Measurements from ENCODE around the gene CLIC2.
"Not testable (repeated sequence)": the region's sequence is repeated elsewhere in the genome, so short reads cannot be mapped to it uniquely, and the experiment has no call there.

Gene CLIC2

GRCh38 chrX:155334486-155335336 lies at the start of gene CLIC2:
TSS of gene CLIC2 (minus strand) at chrX:155334614. CDS start at chrX:155334427, 187 bp downstream.
- TF ChIP-seq SUZ12 (IDR thresholded peaks at IDR 0.05; ENCODE audit: extremely low read depth, insufficient read depth, insufficient read length) (no peak), ZNF274 (IDR thresholded peaks at IDR 0.05; ENCODE audit: low read depth, low read length) (no peak), YY1 (IDR thresholded peaks at IDR 0.05; ENCODE audit: insufficient read depth, insufficient read length) (no peak)
- no peak for DNase-seq (ENCODE audit: low read depth, low spot score)
- H3K4me1 ChIP-seq (ENCODE audit: insufficient read depth, insufficient read length) = no peaks in the 10 kb centered on the region
- no peaks in the 10 kb centered on the region for H3K27me3 ChIP-seq (ENCODE audit: insufficient read depth, insufficient read length)
- H3K9ac ChIP-seq (ENCODE audit: insufficient read length, low read depth) = no peak within 1 kb of the TSS
- no peaks in the 10 kb centered on the region for H3K36me3 ChIP-seq (ENCODE audit: insufficient read depth, insufficient read length, low read length)
- no peaks in the 10 kb centered on the region for H3K9me3 ChIP-seq (ENCODE audit: insufficient read depth, low read length)
- no peak within 1 kb of the TSS for H3K4me3 ChIP-seq (ENCODE audit: insufficient read length, low read depth)

- not testable (repeated sequence) for H3K4me3 ChIP-seq (ENCODE audit: insufficient read length, low read depth); DNase-seq (ENCODE audit: low read depth, low spot score); H3K4me1 ChIP-seq (ENCODE audit: insufficient read depth, insufficient read length); H3K27me3 ChIP-seq (ENCODE audit: insufficient read depth, insufficient read length); H3K9me3 ChIP-seq (ENCODE audit: insufficient read depth, low read length); H3K36me3 ChIP-seq (ENCODE audit: insufficient read depth, insufficient read length, low read length); H3K9ac ChIP-seq (ENCODE audit: insufficient read length, low read depth)
Measured at GRCh38 chrX:155382529-155382967, 48.1 kb upstream of the CLIC2 start.

- DNase-seq (ENCODE audit: low read depth, low spot score) = not testable (repeated sequence)
Measured at GRCh38 chrX:155381843-155382528, 47.6 kb upstream of the CLIC2 start, which contains the start of gene F8A2. TSS of gene F8A2 (plus strand) at chrX:155382095. CDS start at chrX:155382115, 20 bp downstream.

GRCh38 chrX:155379802-155380201 lies 45.4 kb upstream of the CLIC2 start:
- not testable (repeated sequence) for H3K36me3 ChIP-seq (ENCODE audit: insufficient read depth, insufficient read length, low read length); H3K27me3 ChIP-seq (ENCODE audit: insufficient read depth, insufficient read length); DNase-seq (ENCODE audit: low read depth, low spot score); H3K9me3 ChIP-seq (ENCODE audit: insufficient read depth, low read length); H3K4me3 ChIP-seq (ENCODE audit: insufficient read length, low read depth); H3K9ac ChIP-seq (ENCODE audit: insufficient read length, low read depth); H3K4me1 ChIP-seq (ENCODE audit: insufficient read depth, insufficient read length)

More at GRCh38 chrX:155381843-155382528, 47.6 kb upstream of the CLIC2 start, which contains the start of gene F8A2:
- not testable (repeated sequence) for H3K9ac ChIP-seq (ENCODE audit: insufficient read length, low read depth); H3K4me1 ChIP-seq (ENCODE audit: insufficient read depth, insufficient read length); H3K27me3 ChIP-seq (ENCODE audit: insufficient read depth, insufficient read length); H3K4me3 ChIP-seq (ENCODE audit: insufficient read length, low read depth); H3K36me3 ChIP-seq (ENCODE audit: insufficient read depth, insufficient read length, low read length); H3K9me3 ChIP-seq (ENCODE audit: insufficient read depth, low read length)

DNA sequence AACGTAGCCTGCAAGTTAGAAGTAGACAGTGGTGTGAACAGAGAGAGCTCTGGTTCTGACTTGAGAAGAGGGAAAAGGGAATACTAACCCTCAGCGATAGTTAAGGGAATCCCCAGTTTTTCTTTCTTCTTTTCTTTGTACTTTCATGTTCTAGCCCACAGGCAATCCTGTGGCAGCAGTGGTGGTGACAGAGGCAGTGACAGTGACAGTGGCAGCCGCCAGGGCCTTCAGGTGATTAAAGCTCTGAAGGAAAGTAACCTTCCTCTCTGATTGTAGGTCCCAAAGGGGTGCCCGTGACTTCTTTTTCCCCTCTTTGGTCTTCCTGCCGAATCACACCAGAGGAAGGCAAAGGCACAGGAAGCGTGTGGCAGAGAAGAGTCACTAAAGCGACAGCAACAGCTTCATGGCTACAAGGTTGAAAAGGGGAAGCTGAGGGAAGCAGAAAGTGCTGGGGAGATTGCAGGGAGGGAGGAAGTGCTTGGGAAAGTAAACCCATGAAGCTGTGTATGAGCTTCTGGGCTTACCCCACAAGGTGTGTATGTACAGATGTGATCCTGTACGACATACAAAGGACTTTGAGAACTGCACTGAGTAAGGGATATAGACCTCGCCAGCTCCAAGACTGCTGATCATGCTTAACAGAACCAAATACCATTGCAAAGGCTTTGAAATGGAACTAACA lies 39.5 kb upstream of the CLIC2 start:
- not testable (repeated sequence) for H3K4me3 ChIP-seq (ENCODE audit: insufficient read length, low read depth); H3K27me3 ChIP-seq (ENCODE audit: insufficient read depth, insufficient read length); H3K9me3 ChIP-seq (ENCODE audit: insufficient read depth, low read length); H3K36me3 ChIP-seq (ENCODE audit: insufficient read depth, insufficient read length, low read length); DNase-seq (ENCODE audit: low read depth, low spot score); H3K9ac ChIP-seq (ENCODE audit: insufficient read length, low read depth); H3K4me1 ChIP-seq (ENCODE audit: insufficient read depth, insufficient read length)

DNA sequence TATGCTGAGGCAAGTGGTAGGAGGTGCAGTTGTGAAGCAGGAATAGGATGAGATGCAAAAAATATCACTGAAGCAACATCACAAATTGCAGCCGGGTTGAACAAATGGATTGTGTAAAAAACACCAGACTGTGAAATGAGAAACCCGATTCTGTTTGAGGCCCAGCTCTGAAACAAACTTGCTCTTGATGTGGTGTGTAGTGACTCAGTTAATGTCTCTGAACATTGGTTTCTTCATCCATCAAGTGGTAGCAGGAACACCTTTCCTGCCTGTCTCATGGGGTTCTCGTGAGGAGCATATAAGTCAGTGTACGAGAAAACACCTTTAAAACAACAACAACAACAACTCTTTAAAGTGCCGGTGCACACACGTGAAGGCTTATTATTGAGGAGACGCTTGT lies 29.3 kb upstream of the CLIC2 start:
- not testable (repeated sequence) for H3K4me1 ChIP-seq (ENCODE audit: insufficient read depth, insufficient read length); H3K9me3 ChIP-seq (ENCODE audit: insufficient read depth, low read length)

DNA sequence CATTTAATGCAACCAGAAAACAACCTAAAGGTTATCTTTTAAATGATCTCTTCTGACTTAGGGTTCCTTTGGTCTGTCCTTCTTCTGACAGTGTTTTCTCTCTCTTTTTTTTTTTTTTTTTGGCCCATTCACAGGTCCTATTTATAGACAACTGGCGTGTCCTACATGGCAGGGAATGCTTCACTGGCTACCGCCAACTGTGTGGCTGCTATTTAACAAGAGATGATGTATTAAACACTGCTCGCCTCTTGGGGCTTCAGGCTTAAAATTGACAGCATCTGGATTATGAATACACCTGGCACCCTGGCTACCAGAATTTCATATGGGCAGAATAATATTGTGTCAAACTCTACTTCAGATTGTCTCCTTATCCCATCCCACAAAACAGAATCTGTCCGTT lies 15.0 kb upstream of the CLIC2 start:
- H3K9ac ChIP-seq (ENCODE audit: insufficient read length, low read depth); H3K9me3 ChIP-seq (ENCODE audit: insufficient read depth, low read length); H3K4me1 ChIP-seq (ENCODE audit: insufficient read depth, insufficient read length); DNase-seq (ENCODE audit: low read depth, low spot score); H3K4me3 ChIP-seq (ENCODE audit: insufficient read length, low read depth); H3K36me3 ChIP-seq (ENCODE audit: insufficient read depth, insufficient read length, low read length); H3K27me3 ChIP-seq (ENCODE audit: insufficient read depth, insufficient read length): not testable (repeated sequence)

More for the DNA sequence above, 29.3 kb upstream of the CLIC2 start:
- H3K27me3 ChIP-seq (ENCODE audit: insufficient read depth, insufficient read length); DNase-seq (ENCODE audit: low read depth, low spot score); H3K9ac ChIP-seq (ENCODE audit: insufficient read length, low read depth); H3K4me3 ChIP-seq (ENCODE audit: insufficient read length, low read depth); H3K36me3 ChIP-seq (ENCODE audit: insufficient read depth, insufficient read length, low read length): not testable (repeated sequence)

DNA sequence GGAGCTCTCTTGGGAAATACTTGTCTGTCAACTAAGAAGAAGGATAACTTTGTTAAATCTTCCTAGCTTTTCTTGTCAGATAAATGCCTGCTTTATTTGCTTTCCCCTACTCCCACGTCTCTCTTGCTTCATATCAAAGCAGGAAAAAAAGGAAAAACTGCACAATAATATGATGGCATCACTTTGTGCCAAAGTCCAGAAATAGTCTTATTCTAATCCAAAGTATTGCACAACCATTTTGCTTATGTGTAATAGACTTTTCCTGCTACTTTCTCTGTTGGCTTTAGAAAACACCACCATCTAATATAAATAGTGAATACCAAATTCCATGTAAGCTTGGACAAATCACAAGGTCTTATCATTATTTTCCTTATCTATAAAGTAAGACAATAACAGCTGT lies 11.3 kb upstream of the CLIC2 start:
- H3K9ac ChIP-seq (ENCODE audit: insufficient read length, low read depth); H3K36me3 ChIP-seq (ENCODE audit: insufficient read depth, insufficient read length, low read length); DNase-seq (ENCODE audit: low read depth, low spot score); H3K4me3 ChIP-seq (ENCODE audit: insufficient read length, low read depth); H3K9me3 ChIP-seq (ENCODE audit: insufficient read depth, low read length); H3K4me1 ChIP-seq (ENCODE audit: insufficient read depth, insufficient read length); H3K27me3 ChIP-seq (ENCODE audit: insufficient read depth, insufficient read length): not testable (repeated sequence)

GRCh38 chrX:155335337-155335712 lies 911 bp upstream of the CLIC2 start:
- H3K4me3 ChIP-seq (ENCODE audit: insufficient read length, low read depth); H3K4me1 ChIP-seq (ENCODE audit: insufficient read depth, insufficient read length); H3K36me3 ChIP-seq (ENCODE audit: insufficient read depth, insufficient read length, low read length); H3K27me3 ChIP-seq (ENCODE audit: insufficient read depth, insufficient read length); DNase-seq (ENCODE audit: low read depth, low spot score); H3K9me3 ChIP-seq (ENCODE audit: insufficient read depth, low read length); H3K9ac ChIP-seq (ENCODE audit: insufficient read length, low read depth): not testable (repeated sequence)
